DOHH2 (cell line): ENCODE measurements around the gene MRPS18A.

Experiments used
- H3F3A ChIP-seq: fragments of 200-600 bp; sonication (generic), shearing (Covaris generic); 2 replicates; pipeline ENCODE4 v1.6.0; 2016; ENCODE audit warnings: antibody characterized with exemption, mild to moderate bottlenecking; ENCODE audit not compliant: control insufficient read depth, insufficient read depth
- H3K27ac ChIP-seq: fragments of 200-600 bp; sonication (generic); 2 replicates; pipeline ENCODE4 v1.5.1; 2014; ENCODE audit warnings: low read depth, mild to moderate bottlenecking, low read length, moderate library complexity
- H3K27me3 ChIP-seq: fragments of 200-600 bp; sonication (generic); 2 replicates; pipeline ENCODE4 v1.6.1; 2014; ENCODE audit warnings: mild to moderate bottlenecking, low read length, mixed read lengths; ENCODE audit not compliant: control insufficient read depth
- H3K36me3 ChIP-seq: fragments of 200-600 bp; sonication (generic); 2 replicates; pipeline ENCODE4 v1.6.1; 2014; ENCODE audit warnings: mild to moderate bottlenecking, low read length, moderate library complexity, mixed read lengths; ENCODE audit not compliant: control insufficient read depth
- H3K4me1 ChIP-seq: fragments of 200-600 bp; sonication (generic); 2 replicates; pipeline ENCODE4 v1.6.1; 2014; ENCODE audit warnings: mild to moderate bottlenecking, low read length, mixed read lengths; ENCODE audit not compliant: control insufficient read depth
- H3K4me2 ChIP-seq: fragments of 200-600 bp; sonication (generic); 2 replicates; pipeline ENCODE4 v1.6.0; 2014; ENCODE audit warnings: mild to moderate bottlenecking, low read length, moderate library complexity
- H3K4me3 ChIP-seq: fragments of 200-600 bp; sonication (generic); 2 replicates; pipeline ENCODE4 v1.5.1; 2014; ENCODE audit warnings: mild to moderate bottlenecking, low read length, mixed read lengths
- H3K79me2 ChIP-seq: fragments of 200-600 bp; sonication (generic); 2 replicates; pipeline ENCODE4 v1.6.1; 2014; ENCODE audit warnings: mild to moderate bottlenecking, low read length, mixed read lengths; ENCODE audit not compliant: control insufficient read depth
- H3K9me2 ChIP-seq: fragments of 200-600 bp; sonication (generic); replicated peaks from 2 replicates; pipeline ENCODE4 v1.6.1; 2014; ENCODE audit warnings: mild to moderate bottlenecking, low read length, mixed read lengths; ENCODE audit not compliant: control insufficient read depth
- H3K9me3 ChIP-seq: fragments of 200-600 bp; sonication (generic); 2 replicates; pipeline ENCODE4 v1.6.1; 2014; ENCODE audit warnings: antibody characterized with exemption, low read length, mixed read lengths; ENCODE audit not compliant: control insufficient read depth, insufficient read depth
- H4K20me1 ChIP-seq: fragments of 200-600 bp; sonication (generic); 2 replicates; pipeline ENCODE4 v1.6.0; 2014; ENCODE audit warnings: low read depth, mild to moderate bottlenecking, antibody characterized with exemption, low read length, moderate library complexity; ENCODE audit not compliant: control insufficient read depth, insufficient read depth
- CTCF ChIP-seq: fragments of 200-600 bp; sonication (generic); IDR thresholded peaks from one replicate; pipeline ENCODE4 v1.5.1; 2014; ENCODE audit warnings: antibody characterized with exemption, mild to moderate bottlenecking, low read depth, low read length; ENCODE audit not compliant: poor library complexity, severe bottlenecking
- EZH2phosphoT487 ChIP-seq: fragments of 200-600 bp; sonication (generic); IDR thresholded peaks from 2 replicates; pipeline ENCODE4 v1.6.1; 2017; ENCODE audit warnings: borderline replicate concordance, mild to moderate bottlenecking, antibody characterized with exemption, low read length, moderate library complexity, mixed read lengths

MRPS18A gene

DNA sequence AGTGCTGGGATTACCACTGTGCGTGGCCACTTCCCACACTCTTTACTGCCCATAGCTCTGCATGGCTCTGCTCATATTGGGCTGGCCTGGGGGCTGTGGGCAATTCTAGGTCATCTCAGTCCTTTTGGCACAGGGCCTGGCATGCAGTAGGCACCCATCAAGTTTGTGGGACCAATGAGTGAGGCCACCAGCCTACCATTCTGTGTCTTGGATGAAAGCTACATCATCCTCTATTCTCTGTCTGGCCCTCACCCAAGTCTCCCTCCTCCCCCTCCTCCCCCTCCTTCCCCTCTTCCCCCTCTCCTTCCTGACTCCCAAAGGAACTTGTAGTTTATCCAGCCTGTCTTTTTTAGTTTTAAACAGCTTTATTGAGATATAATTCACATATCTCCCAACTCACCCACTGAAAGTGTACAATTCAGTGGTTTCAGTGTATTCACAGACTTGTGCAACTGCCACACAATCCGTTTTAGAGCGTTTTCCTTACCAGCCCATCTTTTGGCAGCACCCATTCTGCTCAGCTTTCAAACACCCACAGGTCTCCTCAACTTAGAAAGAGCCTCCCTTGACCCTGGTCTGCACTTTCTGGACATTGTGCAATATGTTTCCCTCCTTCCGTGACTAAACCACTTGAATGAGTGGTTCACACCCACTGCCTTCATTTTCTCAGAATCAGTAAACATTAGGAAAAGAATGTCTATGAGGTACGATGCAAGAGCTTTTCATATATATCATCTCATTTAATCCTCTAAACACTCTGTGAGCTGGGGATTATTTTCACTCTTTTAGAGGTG, 21.5 kb upstream of the MRPS18A start:
- Histone ChIP-seq H4K20me1 (no peaks in the 10 kb centered on the region), H3K9me2 (no peaks in the 10 kb centered on the region), H3K79me2 (no peaks in the 10 kb centered on the region), H3K4me1 (peaks cover 52% of the 10 kb centered on the region), H3K36me3 (no peaks in the 10 kb centered on the region), H3K4me2 (no peak overlapping the region), H3K4me3 (no peak overlapping the region), H3K27ac (no peak overlapping the region), H3F3A (peaks cover 15% of the 10 kb centered on the region), H3K9me3 (no peaks in the 10 kb centered on the region), H3K27me3 (peaks cover 46% of the 10 kb centered on the region)
- TF ChIP-seq CTCF (no peak), EZH2phosphoT487 (no peak)

GRCh38 chr6:43707767-43708166, 20.2 kb upstream of the MRPS18A start:
- Histone ChIP-seq H3F3A (peaks cover 13% of the 10 kb centered on the region), H3K27ac (no peak overlapping the region), H3K36me3 (no peaks in the 10 kb centered on the region), H3K4me2 (no peak overlapping the region), H3K79me2 (no peaks in the 10 kb centered on the region), H3K4me3 (no peak overlapping the region), H4K20me1 (no peaks in the 10 kb centered on the region), H3K27me3 (peaks cover 58% of the 10 kb centered on the region), H3K9me3 (no peaks in the 10 kb centered on the region), H3K4me1 (peaks cover 57% of the 10 kb centered on the region), H3K9me2 (no peaks in the 10 kb centered on the region)
- TF ChIP-seq EZH2phosphoT487, result no peak
- no peak for TF ChIP-seq CTCF

- no peaks in the 10 kb centered on the region for H3K9me3 ChIP-seq
- H3K27me3 ChIP-seq, result peaks cover 63% of the 10 kb centered on the region
- H3K4me1 ChIP-seq, result peaks cover 58% of the 10 kb centered on the region
- H3K27ac ChIP-seq, result no peak overlapping the region
- H3K4me3 ChIP-seq, result no peak overlapping the region
- no peak for TF ChIP-seq CTCF
- no peak for TF ChIP-seq EZH2phosphoT487
- H4K20me1 ChIP-seq, result no peaks in the 10 kb centered on the region
- no peaks in the 10 kb centered on the region for H3K9me2 ChIP-seq
- H3K4me2 ChIP-seq, result no peak overlapping the region
- H3K36me3 ChIP-seq, result no peaks in the 10 kb centered on the region
- H3F3A ChIP-seq, result peaks cover 13% of the 10 kb centered on the region
- H3K79me2 ChIP-seq, result no peaks in the 10 kb centered on the region
Observed at GRCh38 chr6:43707269-43707668, 19.7 kb upstream of the MRPS18A start.
